ENCODE results near the gene CCDC188. TPM values are rescaled to one million over a fixed set of nuclear protein-coding genes. Genes with fewer than 3 reads are reported as not detected.

CCDC188 gene
- total RNA-seq, 2 donors from 2014 or later, result 1.00 to 2.5 TPM

- intact Hi-C loops (cut with DNase I), result no loop called here
- DNase-seq (ENCODE audit: low spot score), result no peak
Measured at GRCh38 chr22:20101638-20102037, 49.2 kb downstream of the CCDC188 start.

GRCh38 chr22:20099099-20099711 lies 51.6 kb downstream of the CCDC188 start:
- intact Hi-C loops (cut with DNase I), result no loop called here
- DNase-seq (ENCODE audit: low spot score), result no peak

Small RNAs within 50 kb of the gene (microRNA-seq; reads per million reads assigned to microRNA genes)
- gene MIR6816 (ENCODE audit: borderline microRNAs expressed in 2 of 2), result 0.32 to 0.52 reads per million in 2 donors

Other genes starting within 250 kb of the CCDC188 start
- gene COMT, start 209.3 kb downstream of the CCDC188 start, total RNA-seq, result 10 to 100 TPM; 81.7 to 95.4 TPM
- 10 to 100 TPM; 13.9 to 19.2 TPM for gene TXNRD2, start 209.2 kb downstream of the CCDC188 start, total RNA-seq
- gene ARVCF, start 134.2 kb downstream of the CCDC188 start, total RNA-seq, result 10 to 100 TPM; 20.1 to 21.3 TPM
- 10 to 100 TPM; 28.4 to 31.1 TPM for gene TANGO2, start 129.9 kb downstream of the CCDC188 start, total RNA-seq
- 10 to 100 TPM; 24.3 to 25.2 TPM for gene DGCR8, start 70.8 kb downstream of the CCDC188 start, total RNA-seq
- 10 to 100 TPM; 57.0 to 61.6 TPM for gene RANBP1, start 35.0 kb downstream of the CCDC188 start, total RNA-seq
- gene TRMT2A, start 33.8 kb downstream of the CCDC188 start, total RNA-seq, result 10 to 100 TPM; 25.7 to 37.7 TPM
- gene ZDHHC8, start 19.3 kb downstream of the CCDC188 start, total RNA-seq, result 10 to 100 TPM; 45.6 to 46.3 TPM
- under 1 TPM; 0.19 to 0.76 TPM for gene RTN4R, start 117.3 kb upstream of the CCDC188 start, total RNA-seq
- 10 to 100 TPM; 25.7 to 27.1 TPM for gene DGCR6L, start 169.0 kb upstream of the CCDC188 start, total RNA-seq
- gene ZNF74, start 243.1 kb upstream of the CCDC188 start, total RNA-seq, result 1 to 10 TPM; 5.9 to 6.9 TPM